HTR-8/SVneo (cell line): ENCODE data around the gene DIP2C.
A peak's percentile ranks its signal among the peaks of the same experiment; 100 is the strongest.
"Not testable (repeated sequence)": the region's sequence is repeated elsewhere in the genome, so short reads cannot be mapped to it uniquely, and the experiment has no call there.

ENCODE experiments used
- DNase-seq: peaks from one replicate; pipeline ENCODE4 v3.0.0; 2011; ENCODE audit warnings: low spot score, mixed read lengths; ENCODE audit not compliant: insufficient read length
- FAIRE-seq: peaks from 2 replicates; lab custom pipeline; 2011; peaks lifted over from hg19 to GRCh38; lab: Jason Lieb, UNC

Gene DIP2C

DNA sequence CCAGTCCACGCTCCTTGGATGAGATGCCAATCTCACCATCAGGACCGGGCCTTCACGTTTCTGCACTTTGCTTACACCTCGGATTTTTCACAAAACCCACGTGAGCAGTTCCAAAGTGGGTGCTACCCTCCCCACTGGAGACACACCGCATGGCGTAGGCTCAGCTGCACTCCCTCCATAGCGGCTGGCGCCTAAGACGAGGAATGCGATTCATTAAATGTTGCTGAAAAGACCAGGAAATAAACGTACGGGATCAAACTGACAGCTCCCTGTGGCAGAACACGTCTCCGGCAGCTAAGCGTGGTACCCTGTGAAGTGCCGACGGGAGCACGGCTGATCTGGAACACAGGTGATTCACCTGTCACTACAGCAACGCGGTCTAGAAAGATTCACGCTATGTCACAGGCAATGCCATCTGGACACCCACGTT lies 209.0 kb downstream of the DIP2C start:
- DNase-seq (no peak), FAIRE-seq (no peak)

GRCh38 chr10:479706-480497 lies 209.6 kb downstream of the DIP2C start:
- not testable (repeated sequence) for DNase-seq, FAIRE-seq

DNA sequence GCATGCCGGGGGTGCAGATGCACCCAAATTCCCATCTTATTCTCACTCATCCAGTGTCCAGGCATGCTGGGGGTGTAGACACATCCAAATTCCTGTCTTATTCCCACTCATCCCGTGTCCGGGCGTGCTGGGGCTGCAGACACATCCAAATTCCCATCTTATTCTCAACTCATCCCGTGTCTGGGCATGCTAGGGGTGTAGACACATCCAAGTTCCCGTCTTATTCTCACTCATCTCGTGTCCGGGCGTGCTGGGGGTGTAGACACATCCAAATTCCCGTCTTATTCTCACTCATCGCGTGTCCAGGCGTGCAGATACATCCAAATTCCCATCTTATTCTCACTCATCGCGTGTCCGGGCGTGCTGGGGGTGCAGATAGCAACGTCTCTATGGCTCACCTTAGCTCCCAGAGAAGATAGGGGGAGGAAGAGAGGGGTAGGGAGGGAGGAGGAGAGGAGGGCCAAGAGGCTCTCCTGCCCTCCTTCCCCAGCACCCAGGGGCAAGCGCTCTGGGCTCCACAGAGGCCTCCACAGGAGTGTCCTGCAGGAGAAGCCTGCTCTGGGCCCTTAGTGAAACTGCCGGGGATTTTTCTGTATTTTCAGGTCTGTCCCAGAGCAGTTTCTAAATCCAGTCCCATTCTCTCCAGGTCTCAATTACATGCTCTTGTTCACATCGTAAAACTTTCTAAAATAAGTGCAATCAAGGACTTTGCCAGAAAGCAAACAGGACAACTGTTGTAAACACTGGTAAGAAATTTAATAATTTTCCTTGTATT lies 210.8 kb downstream of the DIP2C start:
- DNase-seq (no peak), FAIRE-seq (no peak)

DNA sequence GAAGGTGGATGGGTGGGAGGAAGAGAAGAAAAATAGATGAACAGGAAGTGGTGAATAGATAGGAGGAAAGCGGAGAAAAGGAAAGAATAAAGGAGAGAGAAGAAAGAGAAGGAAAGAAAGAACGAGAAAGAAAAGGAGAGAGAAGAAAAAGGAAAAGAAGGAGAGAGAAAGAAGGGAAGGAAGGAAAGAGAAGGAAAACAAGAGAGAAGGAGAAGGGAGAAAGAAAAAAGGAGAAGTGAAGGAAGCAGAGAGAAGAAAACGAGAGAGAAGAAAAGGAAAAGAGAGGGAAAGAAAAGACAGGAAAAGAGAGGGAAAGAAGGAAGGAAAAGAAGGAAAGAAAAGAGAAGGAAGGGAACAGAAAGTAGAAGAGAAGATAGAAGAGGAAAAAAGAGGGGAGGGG lies 211.8 kb downstream of the DIP2C start:
- FAIRE-seq (no peak), DNase-seq (no peak)

GRCh38 chr10:476455-476780 lies 213.1 kb downstream of the DIP2C start:
- no peak for DNase-seq
- FAIRE-seq = no peak

DNA sequence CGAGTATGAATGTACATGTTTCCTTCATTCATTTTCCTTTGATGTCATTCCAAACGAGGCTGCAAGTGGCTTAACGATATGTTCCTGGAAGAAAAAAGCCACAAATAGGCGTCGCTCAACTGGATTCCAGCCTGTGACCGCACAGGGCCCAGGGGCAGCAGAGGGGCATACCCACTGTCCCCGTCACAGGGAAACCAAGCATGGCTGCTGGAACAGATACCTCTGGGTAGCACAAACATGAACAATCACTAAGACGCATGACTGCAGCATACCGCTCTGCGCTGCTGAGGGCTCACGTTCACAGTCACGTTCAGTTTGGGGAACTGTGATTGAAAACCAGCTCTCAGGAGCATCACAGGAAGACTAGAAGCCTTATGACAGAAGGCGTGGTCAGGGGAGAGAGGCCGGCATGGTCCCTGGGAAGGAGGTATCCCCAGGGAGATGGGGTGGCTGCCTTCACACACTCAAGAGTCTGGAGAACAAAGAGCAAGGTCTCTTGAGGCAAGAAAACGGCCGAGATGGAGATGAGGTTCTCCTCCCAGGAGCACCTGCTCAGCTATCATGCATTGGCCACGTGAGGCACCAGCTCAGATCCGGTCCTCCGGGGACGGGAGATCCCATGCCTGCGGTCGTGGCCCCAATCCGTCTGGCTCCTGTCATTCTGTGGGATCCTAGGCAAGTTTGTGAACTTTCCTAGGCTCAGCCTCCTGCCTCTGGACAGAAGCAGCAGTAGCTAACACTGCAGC lies 213.6 kb downstream of the DIP2C start:
- DNase-seq = no peak
- FAIRE-seq = no peak

- DNase-seq (no peak), FAIRE-seq (no peak)
These were observed 214.5 kb downstream of the DIP2C start for GRCh38 chr10:474946-475345.

DNA sequence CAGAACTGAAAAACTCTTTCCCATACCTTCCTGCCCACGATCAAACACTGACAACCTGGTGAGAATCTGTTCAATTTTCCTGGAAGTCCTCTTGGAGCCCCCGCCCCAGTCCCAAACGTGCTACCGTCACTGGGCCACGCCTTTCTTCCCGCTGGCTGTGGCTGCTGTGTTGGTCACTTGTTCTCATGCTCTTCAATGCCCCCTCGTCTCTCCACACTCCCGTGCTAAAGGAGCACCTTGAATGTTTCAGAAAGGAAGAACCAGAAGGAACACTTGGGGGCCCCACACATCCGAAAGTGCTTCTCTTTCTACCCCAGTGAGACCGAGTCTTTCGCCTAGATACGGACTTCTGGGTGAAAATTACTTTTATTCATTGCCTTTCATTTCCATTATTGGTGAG lies 215.1 kb downstream of the DIP2C start:
- no peak for FAIRE-seq
- DNase-seq = no peak

DNA sequence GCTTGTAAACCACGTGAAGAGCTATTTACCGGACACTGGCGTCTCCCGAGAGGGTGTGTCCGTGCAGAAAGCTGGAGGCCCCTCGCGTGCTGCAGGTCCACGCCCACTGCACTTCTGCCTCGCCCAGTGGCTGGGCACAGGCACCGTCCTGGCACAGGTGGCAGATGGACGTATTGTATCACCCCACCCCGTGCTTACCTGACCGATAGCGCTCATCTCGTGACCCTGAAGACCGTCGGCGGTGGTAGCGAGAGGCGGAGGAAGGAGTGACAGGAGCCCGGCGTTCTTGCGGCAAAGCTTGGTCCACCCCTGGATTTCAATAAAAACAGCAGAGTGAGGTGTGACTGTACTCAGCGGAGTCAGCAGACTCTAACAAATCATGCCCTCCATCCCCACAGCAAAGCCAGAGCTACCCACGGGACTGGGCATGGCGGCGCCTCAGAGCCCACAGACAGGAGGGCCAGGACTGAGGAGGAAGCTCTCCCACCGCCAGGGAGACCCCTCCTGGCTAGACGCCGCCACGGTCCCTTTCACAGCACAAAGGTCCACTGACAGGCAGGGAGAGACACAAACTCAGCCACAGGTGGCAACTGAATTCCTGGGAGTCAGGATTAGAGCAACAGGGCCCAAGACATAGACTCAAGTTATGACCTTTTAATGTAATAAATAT lies 217.1 kb downstream of the DIP2C start:
- no peak for DNase-seq
- FAIRE-seq = no peak

- DNase-seq (no peak), FAIRE-seq (no peak)
These were observed 219.0 kb downstream of the DIP2C start for GRCh38 chr10:470339-471003.

DNA sequence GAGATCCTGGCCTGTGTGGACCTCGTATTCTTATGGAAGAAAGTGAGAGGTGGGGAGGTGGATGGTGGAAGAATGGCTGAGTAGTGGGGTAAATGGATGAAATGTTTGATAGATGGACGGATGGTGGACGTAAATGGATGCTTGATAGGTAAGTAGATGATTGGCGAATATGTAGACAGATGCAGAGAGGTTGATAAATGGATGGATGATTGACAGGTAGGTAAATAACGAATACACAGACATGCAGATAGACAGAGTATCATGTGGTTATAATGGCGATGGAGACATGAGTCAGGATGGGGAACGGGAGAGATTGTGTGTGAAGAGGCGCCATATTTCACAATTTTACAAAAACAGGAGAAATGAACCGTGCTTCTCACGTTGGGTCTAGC lies 219.5 kb downstream of the DIP2C start:
- FAIRE-seq = no peak

GRCh38 chr10:459743-460142 lies 229.7 kb downstream of the DIP2C start:
- no peak for DNase-seq
- FAIRE-seq = no peak

More for the DNA sequence above, 219.5 kb downstream of the DIP2C start:
- no peak for DNase-seq

- DNase-seq (no peak), FAIRE-seq (peak; percentile 38)
These were observed 231.0 kb downstream of the DIP2C start for GRCh38 chr10:458421-458851.

GRCh38 chr10:456486-456885 lies 233.0 kb downstream of the DIP2C start:
- FAIRE-seq (no peak), DNase-seq (no peak)

GRCh38 chr10:454860-455259 lies 234.6 kb downstream of the DIP2C start:
- DNase-seq (peak; percentile 88), FAIRE-seq (peak; percentile 94)

DNA sequence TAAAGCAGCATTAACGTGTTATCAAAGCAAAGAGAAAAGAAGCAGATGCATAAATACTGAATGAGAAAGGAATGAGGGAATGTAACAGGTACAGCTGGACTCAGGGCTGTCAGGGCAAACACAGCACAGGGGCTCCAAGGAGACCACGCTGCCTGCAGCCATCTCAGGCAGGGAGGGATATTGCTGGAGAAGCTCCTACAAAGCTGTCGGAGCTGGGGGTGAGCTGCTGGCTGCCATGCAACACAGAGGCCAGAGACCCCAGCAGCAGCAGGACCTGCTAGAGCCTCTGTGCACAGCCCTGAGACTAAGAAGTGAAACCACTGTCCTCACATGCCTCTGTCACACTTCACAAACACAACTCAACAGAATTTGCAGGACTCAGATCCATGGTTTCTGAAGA lies 235.8 kb downstream of the DIP2C start:
- DNase-seq (no peak), FAIRE-seq (no peak)

DNA sequence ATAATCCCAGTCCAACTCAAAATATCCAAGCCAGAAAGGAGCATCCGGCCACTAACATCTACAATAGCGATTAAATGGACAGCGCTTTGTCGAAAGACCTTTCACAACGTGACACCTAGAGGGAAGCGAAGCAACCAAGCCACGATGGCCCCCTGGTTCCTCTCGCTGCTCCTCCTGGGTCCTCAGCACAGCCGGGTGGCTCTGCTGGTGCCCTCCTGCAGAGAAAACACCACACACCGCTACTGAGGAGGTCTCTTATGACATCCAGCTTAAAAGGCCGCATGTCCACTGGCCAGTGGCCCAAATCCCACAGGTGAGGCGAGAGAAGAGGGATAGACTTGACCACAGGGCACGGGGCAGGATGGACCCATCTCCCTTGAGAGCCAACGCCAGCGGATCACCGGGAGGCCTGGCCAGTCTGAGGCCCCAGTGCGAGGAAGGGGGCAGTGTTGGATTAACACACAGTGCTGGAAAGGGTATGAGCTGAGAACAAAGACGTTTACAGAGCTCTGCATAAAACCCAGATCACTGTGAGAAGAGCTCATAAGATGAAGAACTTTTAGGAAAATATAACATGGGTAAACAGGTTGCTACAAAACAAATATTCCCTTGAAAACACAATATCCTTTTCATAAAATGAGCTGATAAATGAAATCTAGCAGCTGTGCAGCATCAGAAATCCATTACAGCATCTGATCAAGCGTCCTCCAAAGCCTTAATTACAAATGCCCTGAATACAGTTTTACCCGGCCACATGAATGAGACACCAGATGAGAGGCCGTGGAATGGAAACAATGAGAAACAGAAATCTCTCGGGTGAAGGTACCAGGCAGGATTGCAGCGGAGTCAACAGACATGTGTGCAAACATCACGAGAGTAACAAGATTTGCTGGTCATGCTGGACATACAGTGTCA lies 236.7 kb downstream of the DIP2C start:
- DNase-seq (no peak), FAIRE-seq (no peak)

- no peak for FAIRE-seq
- DNase-seq = no peak
These were observed 237.6 kb downstream of the DIP2C start for GRCh38 chr10:451856-452255.

GRCh38 chr10:451021-451471 lies 238.4 kb downstream of the DIP2C start:
- DNase-seq (no peak), FAIRE-seq (no peak)
